Measurements from ENCODE around the gene SMYD3. TPM values are rescaled to one million over a fixed set of nuclear protein-coding genes. Genes with fewer than 3 reads are reported as not detected.

The SMYD3 gene
- total and polyA plus RNA-seq, 9 of the 15 experiments (the other 6 are each of a cell fraction or from before 2014, with no cell fraction given): 128 to 440 (median 197) TPM

- TF ChIP-seq TSHZ1 (CRISPR knock-in tag; IDR thresholded peaks at IDR 0.05) (0 out of 2 replicates have a peak, but pooled peaks have one; percentile 35), NR2C1 (IDR thresholded peaks at IDR 0.05) (no peak), NR2C1 (tag; IDR thresholded peaks at IDR 0.05) (no peak), HCFC1 (IDR thresholded peaks at IDR 0.05; ENCODE audit: low read depth, low read length) (no peak), ZNF175 (CRISPR knock-in tag; IDR thresholded peaks at IDR 0.05; ENCODE audit: low read depth) (0 out of 2 replicates have a peak, but pooled peaks have one; percentile 1), SUPT5H (IDR thresholded peaks at IDR 0.05) (no peak), MBD1 (CRISPR knock-in tag; IDR thresholded peaks at IDR 0.05) (0 out of 2 replicates have a peak, but pooled peaks have one; percentile 48)
Observed at GRCh38 chr1:246166841-246167240, 340.2 kb downstream of the SMYD3 start (continued).

Data from K562 (cell line).